H9 (cell line): ENCODE measurements around the gene ZNF678. TPM values are rescaled to one million over a fixed set of nuclear protein-coding genes. Genes with fewer than 3 reads are reported as not detected.

Source experiments
- DNase-seq: peaks from one replicate; pipeline ENCODE4 v3.0.0-alpha.2; 2017
- H2AFZ ChIP-seq: one replicate; pipeline ENCODE4 v1.6.1; 2013; ENCODE audit warnings: mild to moderate bottlenecking, low read length, control low read depth, moderate library complexity
- H2AK5ac ChIP-seq: 2 replicates; pipeline ENCODE4 v1.6.1; 2013; ENCODE audit warnings: low read length, control low read depth, mixed read lengths; ENCODE audit not compliant: insufficient read length
- H2BK120ac ChIP-seq: one replicate; pipeline ENCODE4 v1.6.1; 2013; ENCODE audit warnings: low read depth, mild to moderate bottlenecking, low read length, control low read depth, inconsistent platforms; ENCODE audit not compliant: poor library complexity, severe bottlenecking
- H2BK12ac ChIP-seq: 2 replicates; pipeline ENCODE4 v1.6.1; 2013; ENCODE audit warnings: low read length, control low read depth, mixed read lengths, low read depth; ENCODE audit not compliant: insufficient read length
- H2BK15ac ChIP-seq: 2 replicates; pipeline ENCODE4 v1.6.1; 2013; ENCODE audit warnings: low read depth, low read length, control low read depth
- H2BK20ac ChIP-seq: one replicate; pipeline ENCODE4 v1.6.1; 2013; ENCODE audit warnings: low read depth, mild to moderate bottlenecking, low read length, control low read depth, inconsistent platforms; ENCODE audit not compliant: poor library complexity, severe bottlenecking
- H2BK5ac ChIP-seq: 2 replicates; pipeline ENCODE4 v1.6.1; 2013; ENCODE audit warnings: low read length, control low read depth, mixed read lengths; ENCODE audit not compliant: insufficient read length
- H3K14ac ChIP-seq: 2 replicates; pipeline ENCODE4 v1.6.1; 2013; ENCODE audit warnings: low read length, control low read depth; ENCODE audit not compliant: insufficient read depth
- H3K18ac ChIP-seq: 2 replicates; pipeline ENCODE4 v1.6.1; 2013; ENCODE audit warnings: low read depth, mild to moderate bottlenecking, mixed read lengths, low read length, control low read depth; ENCODE audit not compliant: insufficient read length
- H3K23ac ChIP-seq: 2 replicates; pipeline ENCODE4 v1.6.1; 2013; ENCODE audit warnings: low read length, control low read depth, mixed read lengths, low read depth; ENCODE audit not compliant: insufficient read length
- H3K23me2 ChIP-seq: 2 replicates; pipeline ENCODE4 v1.6.1; 2013; ENCODE audit warnings: low read depth, mild to moderate bottlenecking, mixed read lengths, low read length, control low read depth; ENCODE audit not compliant: insufficient read length, poor library complexity, severe bottlenecking
- H3K27ac ChIP-seq: 2 replicates; pipeline ENCODE4 v1.5.1; 2013; ENCODE audit warnings: low read length, control low read depth, mixed read lengths, low read depth; ENCODE audit not compliant: insufficient read length
- H3K27me3 ChIP-seq: 2 replicates; pipeline ENCODE4 v1.6.1; 2013; ENCODE audit warnings: low read length, control low read depth, inconsistent platforms; ENCODE audit not compliant: insufficient read depth
- H3K4ac ChIP-seq: 2 replicates; pipeline ENCODE4 v1.6.1; 2013; ENCODE audit warnings: low read depth, mild to moderate bottlenecking, control low read depth, inconsistent platforms, low read length, moderate library complexity
- H3K4me1 ChIP-seq: 2 replicates; pipeline ENCODE4 v1.6.1; 2013; ENCODE audit warnings: low read length, control low read depth, inconsistent platforms; ENCODE audit not compliant: insufficient read depth
- H3K4me2 ChIP-seq: 2 replicates; pipeline ENCODE4 v1.6.1; 2013; ENCODE audit warnings: low read length, control low read depth, mixed read lengths; ENCODE audit not compliant: insufficient read length, insufficient read depth
- H3K56ac ChIP-seq: 2 replicates; pipeline ENCODE4 v1.6.1; 2013; ENCODE audit warnings: low read depth, mild to moderate bottlenecking, mixed read lengths, low read length, control low read depth; ENCODE audit not compliant: insufficient read length
- H3K79me1 ChIP-seq: 2 replicates; pipeline ENCODE4 v1.6.1; 2013; ENCODE audit warnings: low read depth, mild to moderate bottlenecking, moderate library complexity, low read length, control low read depth, inconsistent platforms; ENCODE audit not compliant: insufficient read depth, poor library complexity, severe bottlenecking
- H3K79me2 ChIP-seq: 2 replicates; pipeline ENCODE4 v1.6.1; 2013; ENCODE audit warnings: low read length, control low read depth, inconsistent platforms; ENCODE audit not compliant: insufficient read depth
- H3K9ac ChIP-seq: 2 replicates; pipeline ENCODE4 v1.6.1; 2013; ENCODE audit warnings: low read length, control low read depth, mixed read lengths; ENCODE audit not compliant: insufficient read length; ENCODE audit errors: extremely low read depth
- H3K9me3 ChIP-seq: one replicate; pipeline ENCODE4 v1.6.1; 2013; ENCODE audit warnings: low read depth, low read length, inconsistent platforms; ENCODE audit not compliant: control insufficient read depth
- H3T11ph ChIP-seq: one replicate; pipeline ENCODE4 v1.6.1; 2013; ENCODE audit warnings: mild to moderate bottlenecking, low read length, control low read depth, inconsistent platforms
- H4K20me1 ChIP-seq: one replicate; pipeline ENCODE4 v1.6.1; 2013; ENCODE audit not compliant: control insufficient read depth, insufficient read length, insufficient read depth
- H4K5ac ChIP-seq: 2 replicates; pipeline ENCODE4 v1.6.1; 2013; ENCODE audit warnings: low read depth, mild to moderate bottlenecking, mixed read lengths, low read length, control low read depth; ENCODE audit not compliant: insufficient read length
- H4K8ac ChIP-seq: replicated peaks from 2 replicates; pipeline ENCODE4 v1.6.1; 2013; ENCODE audit warnings: low read length, control low read depth, mixed read lengths, low read depth; ENCODE audit not compliant: insufficient read length
- H4K91ac ChIP-seq: 2 replicates; pipeline ENCODE4 v1.6.1; 2013; ENCODE audit warnings: low read depth, mild to moderate bottlenecking, moderate library complexity, mixed read lengths, low read length, control low read depth; ENCODE audit not compliant: insufficient read length
- H3K27ac Mint-ChIP-seq, 3 experiments: 2 replicates in 2 of 3; 3 replicates in 1 of 3; pipeline ENCODE4 v1.8.0; 2020 to 2021; ENCODE audit warnings: mixed read lengths in 3 of 3, mild to moderate bottlenecking in 1 of 3, moderate library complexity in 1 of 3
- H3K27me3 Mint-ChIP-seq: 2 replicates; pipeline ENCODE4 v1.8.0; 2021; ENCODE audit warnings: low read depth, mild to moderate bottlenecking, moderate library complexity, mixed read lengths
- H3K36me3 Mint-ChIP-seq, 3 experiments: 2 replicates in 2 of 3; 3 replicates in 1 of 3; pipeline ENCODE4 v1.8.0; 2020 to 2021; ENCODE audit warnings: low read depth in 3 of 3, mixed read lengths in 3 of 3; ENCODE audit not compliant: insufficient read depth in 1 of 3
- H3K4me1 Mint-ChIP-seq, 2 experiments: 2 replicates each; pipeline ENCODE4 v1.8.0; 2020; ENCODE audit warnings: mixed read lengths in 2 of 2
- H3K4me3 Mint-ChIP-seq, 2 experiments: 2 replicates in 1 of 2; 3 replicates in 1 of 2; pipeline ENCODE4 v1.8.0; 2020 to 2021; ENCODE audit warnings: mild to moderate bottlenecking in 2 of 2, mixed read lengths in 2 of 2, moderate library complexity in 1 of 2
- H3K9me3 Mint-ChIP-seq, 2 experiments: 2 replicates in 1 of 2; 3 replicates in 1 of 2; pipeline ENCODE4 v1.8.0; 2020; ENCODE audit warnings: mild to moderate bottlenecking in 2 of 2, mixed read lengths in 2 of 2, moderate library complexity in 1 of 2
- WGBS: extraction: QIAGEN DNeasy Blood & Tissue Kit; methylation state at CpG from one replicate; pipeline ENCODE4 v1.1.7; 2013; ENCODE audit warnings: missing lambda C conversion rate, low lambda C conversion rate, mixed read lengths; ENCODE audit not compliant: insufficient read length; ENCODE audit errors: extremely low coverage; 5-methylcytosine and 5-hydroxymethylcytosine counted together
- total RNA-seq: library from RNA; stranded (reverse); gene quantifications from 2 replicates; pipeline ENCODE4 v1.2.1, GENCODE V29; 2021
- TF ChIP-seq, protein P1 (sequence below): fragments of 200-600 bp; sonication (generic); conservative IDR thresholded peaks from 3 replicates; pipeline ENCODE4 v1.8.0; 2021; ENCODE audit warnings: antibody characterized with exemption, mild to moderate bottlenecking

The ZNF678 gene
- total RNA-seq, 1 experiment from 2014 or later, result 25.3 TPM

DNA sequence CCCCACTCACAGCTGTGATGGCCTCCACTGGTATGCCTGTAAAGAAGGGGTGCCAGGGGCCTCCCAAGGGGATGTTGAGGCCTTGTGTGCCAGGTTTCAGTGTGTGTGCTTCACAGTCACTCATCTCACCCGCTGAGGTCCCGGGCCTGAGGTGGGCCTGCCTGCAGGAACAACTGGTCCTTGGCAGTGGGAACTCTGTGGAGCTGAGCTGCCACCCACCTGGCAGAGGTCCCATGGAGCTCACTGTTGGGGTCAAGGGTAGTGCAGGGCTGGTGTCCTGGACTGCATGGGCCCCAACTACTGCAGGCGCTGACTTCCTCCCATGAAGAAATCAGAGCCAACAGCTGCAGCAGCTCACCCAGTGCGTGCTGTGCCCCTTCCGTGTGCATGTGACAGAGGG, 17.3 kb upstream of the ZNF678 start:
- Histone ChIP-seq H3K56ac (no peak overlapping the region), H3K18ac (no peak overlapping the region), H4K20me1 (no peaks in the 10 kb centered on the region), H2BK5ac (no peak overlapping the region), H3K23me2 (peaks cover 16% of the 10 kb centered on the region), H2BK20ac (no peak overlapping the region), H3K4me1 (no peaks in the 10 kb centered on the region), H4K5ac (no peak overlapping the region), H3K9ac (no peak overlapping the region), H3K27ac (no peak overlapping the region), H3K27me3 (peaks cover 3% of the 10 kb centered on the region; the same call in 1 of the 2 replicates), H3K23ac (no peak overlapping the region), H3K14ac (no peak overlapping the region), H2AK5ac (no peak overlapping the region), H3K79me1 (no peaks in the 10 kb centered on the region), H2AFZ (no peak overlapping the region), H3T11ph (no peak overlapping the region), H3K4ac (no peak overlapping the region), H3K9me3 (no peaks in the 10 kb centered on the region), H2BK12ac (no peak overlapping the region), H3K4me2 (no peak overlapping the region), H2BK15ac (no peak overlapping the region), H4K8ac (peak overlapping the region; percentile 72), H2BK120ac (no peak overlapping the region), H3K79me2 (no peaks in the 10 kb centered on the region), H4K91ac (no peak overlapping the region)
- TF ChIP-seq, protein P1, sequence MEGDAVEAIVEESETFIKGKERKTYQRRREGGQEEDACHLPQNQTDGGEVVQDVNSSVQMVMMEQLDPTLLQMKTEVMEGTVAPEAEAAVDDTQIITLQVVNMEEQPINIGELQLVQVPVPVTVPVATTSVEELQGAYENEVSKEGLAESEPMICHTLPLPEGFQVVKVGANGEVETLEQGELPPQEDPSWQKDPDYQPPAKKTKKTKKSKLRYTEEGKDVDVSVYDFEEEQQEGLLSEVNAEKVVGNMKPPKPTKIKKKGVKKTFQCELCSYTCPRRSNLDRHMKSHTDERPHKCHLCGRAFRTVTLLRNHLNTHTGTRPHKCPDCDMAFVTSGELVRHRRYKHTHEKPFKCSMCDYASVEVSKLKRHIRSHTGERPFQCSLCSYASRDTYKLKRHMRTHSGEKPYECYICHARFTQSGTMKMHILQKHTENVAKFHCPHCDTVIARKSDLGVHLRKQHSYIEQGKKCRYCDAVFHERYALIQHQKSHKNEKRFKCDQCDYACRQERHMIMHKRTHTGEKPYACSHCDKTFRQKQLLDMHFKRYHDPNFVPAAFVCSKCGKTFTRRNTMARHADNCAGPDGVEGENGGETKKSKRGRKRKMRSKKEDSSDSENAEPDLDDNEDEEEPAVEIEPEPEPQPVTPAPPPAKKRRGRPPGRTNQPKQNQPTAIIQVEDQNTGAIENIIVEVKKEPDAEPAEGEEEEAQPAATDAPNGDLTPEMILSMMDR, result no peak
- DNase-seq, result no peak
- H3K9me3 Mint-ChIP-seq, result peaks cover 12 to 15% of the 10 kb centered on the region in 2 experiments
- H3K27me3 Mint-ChIP-seq, result peaks cover 17% of the 10 kb centered on the region
- no peak overlapping the region for H3K4me3 Mint-ChIP-seq
- no peak overlapping the region for H3K27ac Mint-ChIP-seq
- peaks cover 0 to 4% of the 10 kb centered on the region in 2 experiments; a peak in 3 of 4 replicates for H3K4me1 Mint-ChIP-seq
- WGBS, result no CpG with 5 or more reads among the region's 5 CpGs
- peaks cover 0 to 5% (median 2%) of the 10 kb centered on the region in 3 experiments; a peak in 3 of 7 replicates for H3K36me3 Mint-ChIP-seq
